Calu3 (cell line): ENCODE measurements around the gene EDAR. TPM values are rescaled to one million over a fixed set of nuclear protein-coding genes. Genes with fewer than 3 reads are reported as not detected.

Experiments used
- BruUV-seq: library from RNA; stranded (reverse); fragments of 400-500 nt; replicated peaks from 2 replicates; lab custom pipeline; 2021; lab: Mats Ljungman, UMichigan
- CTCF ChIA-PET: fragments of 300-600 bp; sonication (Branson Sonifier 250); formaldehyde crosslinking; loops from one replicate; lab custom pipeline; 2022; ENCODE audit warnings: antibody characterized with exemption; lab: Charles Lee
- DNase-seq: peaks from one replicate; pipeline ENCODE4 v3.0.0; 2022
- H3K27ac Mint-ChIP-seq: one replicate; pipeline ENCODE4 v1.8.0; 2022; ENCODE audit warnings: mixed read lengths; ENCODE audit not compliant: unreplicated experiment
- H3K27me3 Mint-ChIP-seq: one replicate; pipeline ENCODE4 v1.8.0; 2022; ENCODE audit warnings: mixed read lengths; ENCODE audit not compliant: unreplicated experiment
- H3K36me3 Mint-ChIP-seq: one replicate; pipeline ENCODE4 v1.8.0; 2022; ENCODE audit warnings: mild to moderate bottlenecking, moderate library complexity, mixed read lengths; ENCODE audit not compliant: insufficient read depth, unreplicated experiment
- H3K4me1 Mint-ChIP-seq: one replicate; pipeline ENCODE4 v1.8.0; 2022; ENCODE audit warnings: mild to moderate bottlenecking, low read depth, mixed read lengths; ENCODE audit not compliant: unreplicated experiment
- H3K4me3 Mint-ChIP-seq: one replicate; pipeline ENCODE4 v1.8.0; 2022; ENCODE audit warnings: mild to moderate bottlenecking, low read depth, moderate library complexity, mixed read lengths; ENCODE audit not compliant: unreplicated experiment
- H3K9me3 Mint-ChIP-seq: one replicate; pipeline ENCODE4 v1.8.0; 2022; ENCODE audit warnings: low read depth, mixed read lengths; ENCODE audit not compliant: unreplicated experiment
- CTCF ChIP-seq: fragments of 200-600 bp; IDR thresholded peaks from one replicate; pipeline ENCODE4 v1.8.0; 2022; ENCODE audit warnings: antibody characterized with exemption; ENCODE audit not compliant: unreplicated experiment
- intact Hi-C: fragments of 100-400 bp; cut with micrococcal nuclease; formaldehyde crosslinking; loops from one replicate; pipeline ENCODE4 v1.10.0; 2022; ENCODE audit not compliant: unreplicated experiment
- total RNA-seq: library from RNA; stranded (reverse); gene quantifications from 2 replicates; pipeline ENCODE4 v1.2.3, GENCODE V29; 2022

The EDAR gene
- total RNA-seq, 1 experiment from 2014 or later = not detected

GRCh38 chr2:108893277-108893676 is 95.7 kb downstream of the EDAR start:
- Mint-ChIP-seq H3K9me3 (peaks cover 2% of the 10 kb centered on the region), H3K36me3 (no peaks in the 10 kb centered on the region), H3K27ac (no peak overlapping the region), H3K27me3 (no peaks in the 10 kb centered on the region), H3K4me3 (no peak overlapping the region), H3K4me1 (no peaks in the 10 kb centered on the region)
- no TSS peak for BruUV-seq
- CTCF ChIA-PET = no interaction called here
- no peak for TF ChIP-seq CTCF
- no peak for DNase-seq
- intact Hi-C loops = no loop called here

- Mint-ChIP-seq H3K4me3 (no peak overlapping the region), H3K27me3 (no peaks in the 10 kb centered on the region), H3K27ac (no peak overlapping the region), H3K4me1 (no peaks in the 10 kb centered on the region), H3K9me3 (peaks cover 2% of the 10 kb centered on the region), H3K36me3 (no peaks in the 10 kb centered on the region)
- CTCF ChIA-PET = no interaction called here
- no peak for DNase-seq
- no peak for TF ChIP-seq CTCF
- intact Hi-C loops = no loop called here
- no TSS peak for BruUV-seq
Observed at GRCh38 chr2:108889907-108890306, 99.1 kb downstream of the EDAR start.

GRCh38 chr2:108884619-108885018 is 104.4 kb downstream of the EDAR start:
- intact Hi-C loops = no loop called here
- Mint-ChIP-seq H3K27me3 (no peaks in the 10 kb centered on the region), H3K9me3 (peaks cover 4% of the 10 kb centered on the region), H3K4me1 (no peaks in the 10 kb centered on the region), H3K27ac (no peak overlapping the region), H3K4me3 (no peak overlapping the region), H3K36me3 (no peaks in the 10 kb centered on the region)
- TF ChIP-seq CTCF = no peak
- BruUV-seq = no TSS peak
- CTCF ChIA-PET = no interaction called here
- DNase-seq = no peak

- H3K36me3 Mint-ChIP-seq = no peaks in the 10 kb centered on the region
- H3K4me1 Mint-ChIP-seq = peaks cover 12% of the 10 kb centered on the region
- no peak for DNase-seq
- intact Hi-C loops = no loop called here
- no peak for TF ChIP-seq CTCF
- no peak overlapping the region for H3K4me3 Mint-ChIP-seq
- CTCF ChIA-PET = no interaction called here
- peaks cover 4% of the 10 kb centered on the region for H3K9me3 Mint-ChIP-seq
- no peak overlapping the region for H3K27ac Mint-ChIP-seq
- no peaks in the 10 kb centered on the region for H3K27me3 Mint-ChIP-seq
- BruUV-seq = no TSS peak
Observed at GRCh38 chr2:108878276-108878675, 110.7 kb downstream of the EDAR start.
